Activated naive CD8-positive, alpha-beta T cell treated with anti-CD3 and anti-CD28 coated beads, Interleukin-2, amount 10 ng/mL, durations not matched to agents 7 days and 5 days (primary cell): Measurements from ENCODE around the gene BLTP3A. TPM values are rescaled to one million over a fixed set of nuclear protein-coding genes. Genes with fewer than 3 reads are reported as not detected.
"Not testable (repeated sequence)": the region's sequence is repeated elsewhere in the genome, so short reads cannot be mapped to it uniquely, and the experiment has no call there.

Source experiments
- ATAC-seq: fragments of 150-1000 bp; cut with Tn5 transposase; one replicate; pipeline ENCODE4 v1.10.0; 2021; ENCODE audit warnings: low read depth, moderate library complexity
- POLR2A ChIA-PET: fragments of 350-600 bp; sonication (Branson Sonifier 250); formaldehyde crosslinking; loops from one replicate; lab custom pipeline; 2021; ENCODE audit warnings: antibody characterized with exemption; lab: Charles Lee
- DNase-seq: peaks from one replicate; pipeline ENCODE4 v3.0.0; 2021
- H3K27ac Mint-ChIP-seq: one replicate; pipeline ENCODE4 v1.8.0; 2022; ENCODE audit warnings: mild to moderate bottlenecking, mixed read lengths
- H3K27me3 Mint-ChIP-seq: one replicate; pipeline ENCODE4 v1.8.0; 2022; ENCODE audit warnings: mild to moderate bottlenecking, moderate library complexity, mixed read lengths
- H3K36me3 Mint-ChIP-seq: one replicate; pipeline ENCODE4 v1.8.0; 2021; ENCODE audit warnings: mild to moderate bottlenecking, mixed read lengths
- H3K4me1 Mint-ChIP-seq: one replicate; pipeline ENCODE4 v1.8.0; 2021; ENCODE audit warnings: mixed read lengths
- H3K4me3 Mint-ChIP-seq: one replicate; pipeline ENCODE4 v1.8.0; 2022; ENCODE audit warnings: mild to moderate bottlenecking, moderate library complexity, mixed read lengths
- H3K9me3 Mint-ChIP-seq: one replicate; pipeline ENCODE4 v1.8.0; 2021; ENCODE audit warnings: mixed read lengths
- total RNA-seq, 2 experiments: library from RNA; stranded (reverse); gene quantifications; one replicate each; pipeline ENCODE4 v1.2.3, GENCODE V29; 2021

BLTP3A gene
- total RNA-seq, 2 experiments from 2014 or later: 11.7 to 11.8 TPM

DNA sequence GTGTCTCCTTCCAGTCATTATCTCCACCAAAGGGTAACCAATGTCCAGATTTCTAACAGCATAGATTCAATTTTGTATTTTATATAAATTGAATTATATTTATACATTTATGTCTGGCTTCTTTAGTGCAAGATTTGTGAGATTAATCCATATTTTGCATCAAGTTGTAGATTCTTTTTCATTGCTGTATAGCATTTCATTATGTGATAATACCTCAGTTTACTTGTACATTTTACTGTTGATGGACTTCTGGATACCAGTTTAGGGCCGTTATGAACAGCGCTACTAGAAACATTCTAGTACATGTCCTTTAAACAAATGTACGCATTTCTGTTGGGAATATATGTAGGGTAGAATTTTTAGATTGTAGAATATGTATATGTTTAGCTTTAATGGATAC lies 6.2 kb downstream of the BLTP3A start:
- DNase-seq (no peak), ATAC-seq (no peak)
- POLR2A ChIA-PET: no interaction called here
- Mint-ChIP-seq H3K36me3 (no peaks in the 10 kb centered on the region), H3K4me1 (peaks cover 9% of the 10 kb centered on the region), H3K9me3 (no peaks in the 10 kb centered on the region), H3K27me3 (no peaks in the 10 kb centered on the region), H3K27ac (no peak overlapping the region), H3K4me3 (no peak overlapping the region)

DNA sequence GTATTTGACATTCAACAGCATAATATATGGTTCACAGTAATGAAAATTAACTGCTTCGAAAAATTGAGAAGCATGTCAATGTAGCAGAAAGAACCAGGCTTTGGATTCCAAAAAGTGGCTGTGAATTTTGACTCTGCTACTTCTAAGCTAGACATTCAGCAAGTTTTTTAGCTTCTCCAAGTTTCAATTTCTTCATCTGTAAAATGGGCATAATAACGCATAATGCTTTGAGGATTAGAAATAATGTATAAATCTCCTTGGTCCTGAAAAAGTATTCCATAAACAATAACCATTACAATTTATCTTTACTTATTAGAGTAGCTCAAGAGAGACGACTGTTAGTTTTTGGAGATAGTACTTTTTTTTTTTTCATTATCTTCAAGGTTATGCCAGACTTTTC lies 7.7 kb downstream of the BLTP3A start:
- no peak for ATAC-seq
- Mint-ChIP-seq H3K27me3 (no peaks in the 10 kb centered on the region), H3K4me1 (peaks cover 3% of the 10 kb centered on the region), H3K4me3 (no peak overlapping the region), H3K27ac (no peak overlapping the region), H3K9me3 (no peaks in the 10 kb centered on the region), H3K36me3 (no peaks in the 10 kb centered on the region)
- POLR2A ChIA-PET: no interaction called here
- no peak for DNase-seq

- Mint-ChIP-seq H3K36me3 (no peaks in the 10 kb centered on the region), H3K27ac (no peak overlapping the region), H3K4me1 (peaks cover 4% of the 10 kb centered on the region), H3K4me3 (no peak overlapping the region), H3K27me3 (no peaks in the 10 kb centered on the region), H3K9me3 (no peaks in the 10 kb centered on the region)
- DNase-seq: no peak
- POLR2A ChIA-PET: interaction anchor here (1.2 kb wide), 1 partner anchor 12 kb away, joined by 6 read pairs; the partner anchor contains the start of gene BLTP3A
- ATAC-seq: no peak
Measured at GRCh38 chr6:34804543-34804942, 12.7 kb downstream of the BLTP3A start.

GRCh38 chr6:34805074-34805473 lies 13.2 kb downstream of the BLTP3A start:
- H3K27me3 Mint-ChIP-seq, H3K4me1 Mint-ChIP-seq, DNase-seq, POLR2A ChIA-PET, ATAC-seq, H3K27ac Mint-ChIP-seq, H3K36me3 Mint-ChIP-seq, H3K9me3 Mint-ChIP-seq, H3K4me3 Mint-ChIP-seq: not testable (repeated sequence)

DNA sequence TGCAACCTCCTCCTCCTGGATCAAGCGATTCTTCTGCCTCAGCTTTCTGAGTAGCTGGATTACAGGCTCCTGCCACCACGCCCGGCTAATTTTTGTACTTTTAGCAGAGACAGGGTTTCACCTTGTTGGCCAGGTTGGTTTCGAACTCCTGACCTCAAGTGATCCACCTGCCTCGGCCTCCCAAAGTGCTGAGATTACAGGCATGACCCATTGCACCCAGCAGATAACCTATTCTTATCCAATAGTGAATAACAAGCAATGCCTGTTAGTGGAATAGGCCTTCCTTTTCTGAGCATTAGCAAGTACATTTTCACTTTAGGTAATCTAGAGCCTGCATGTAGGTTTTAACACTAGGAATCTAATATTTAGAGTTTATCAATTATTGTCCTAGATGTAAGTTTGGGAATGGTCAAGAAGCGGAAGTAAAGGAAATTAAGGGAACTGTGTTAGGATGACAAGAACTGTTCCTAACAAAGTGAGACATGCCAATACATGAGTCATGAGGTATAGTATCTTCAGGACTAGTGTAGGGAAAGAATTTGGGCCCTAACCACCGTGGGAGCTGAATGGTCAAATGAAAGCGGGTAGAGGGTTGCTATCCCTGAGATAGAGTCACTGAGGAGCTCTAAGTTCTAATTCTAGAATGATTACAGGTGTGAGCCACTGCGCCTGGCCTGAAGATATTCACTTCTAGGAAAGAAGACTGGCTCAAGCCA lies 15.0 kb downstream of the BLTP3A start:
- Mint-ChIP-seq H3K27me3 (no peaks in the 10 kb centered on the region), H3K9me3 (no peaks in the 10 kb centered on the region), H3K4me3 (no peak overlapping the region), H3K27ac (no peak overlapping the region), H3K4me1 (peaks cover 7% of the 10 kb centered on the region), H3K36me3 (no peaks in the 10 kb centered on the region)
- ATAC-seq (no peak), DNase-seq (no peak)
- POLR2A ChIA-PET: interaction anchor here (1.5 kb wide), 1 partner anchor 15 kb away, joined by 5 read pairs; the partner anchor contains the start of gene BLTP3A

- POLR2A ChIA-PET, H3K4me1 Mint-ChIP-seq, H3K27ac Mint-ChIP-seq, ATAC-seq, H3K4me3 Mint-ChIP-seq, H3K27me3 Mint-ChIP-seq, H3K36me3 Mint-ChIP-seq, DNase-seq, H3K9me3 Mint-ChIP-seq: not testable (repeated sequence)
Measured at GRCh38 chr6:34808473-34808872, 16.6 kb downstream of the BLTP3A start.

DNA sequence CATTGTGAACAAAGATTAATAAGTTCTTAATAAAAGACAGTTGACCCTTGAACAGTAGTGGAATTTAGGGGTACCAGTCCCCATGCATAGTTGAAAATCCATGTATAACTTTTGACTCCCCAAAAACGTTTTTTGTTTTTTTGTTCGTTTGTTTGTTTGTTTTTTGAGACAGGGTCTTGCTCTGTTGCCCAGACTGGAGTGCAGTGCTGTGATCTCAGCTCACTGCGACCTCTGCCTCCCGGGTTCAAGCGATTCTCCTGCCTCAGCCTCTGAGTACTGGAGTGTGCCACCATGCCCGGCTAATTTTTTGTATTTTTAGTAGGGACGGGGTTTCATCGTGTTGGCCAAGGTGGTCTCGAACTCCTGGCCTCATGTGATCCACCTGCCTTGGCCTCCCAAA lies 17.5 kb downstream of the BLTP3A start:
- H3K36me3 Mint-ChIP-seq, H3K4me3 Mint-ChIP-seq, DNase-seq, H3K4me1 Mint-ChIP-seq, H3K9me3 Mint-ChIP-seq, H3K27ac Mint-ChIP-seq, ATAC-seq, POLR2A ChIA-PET, H3K27me3 Mint-ChIP-seq: not testable (repeated sequence)

DNA sequence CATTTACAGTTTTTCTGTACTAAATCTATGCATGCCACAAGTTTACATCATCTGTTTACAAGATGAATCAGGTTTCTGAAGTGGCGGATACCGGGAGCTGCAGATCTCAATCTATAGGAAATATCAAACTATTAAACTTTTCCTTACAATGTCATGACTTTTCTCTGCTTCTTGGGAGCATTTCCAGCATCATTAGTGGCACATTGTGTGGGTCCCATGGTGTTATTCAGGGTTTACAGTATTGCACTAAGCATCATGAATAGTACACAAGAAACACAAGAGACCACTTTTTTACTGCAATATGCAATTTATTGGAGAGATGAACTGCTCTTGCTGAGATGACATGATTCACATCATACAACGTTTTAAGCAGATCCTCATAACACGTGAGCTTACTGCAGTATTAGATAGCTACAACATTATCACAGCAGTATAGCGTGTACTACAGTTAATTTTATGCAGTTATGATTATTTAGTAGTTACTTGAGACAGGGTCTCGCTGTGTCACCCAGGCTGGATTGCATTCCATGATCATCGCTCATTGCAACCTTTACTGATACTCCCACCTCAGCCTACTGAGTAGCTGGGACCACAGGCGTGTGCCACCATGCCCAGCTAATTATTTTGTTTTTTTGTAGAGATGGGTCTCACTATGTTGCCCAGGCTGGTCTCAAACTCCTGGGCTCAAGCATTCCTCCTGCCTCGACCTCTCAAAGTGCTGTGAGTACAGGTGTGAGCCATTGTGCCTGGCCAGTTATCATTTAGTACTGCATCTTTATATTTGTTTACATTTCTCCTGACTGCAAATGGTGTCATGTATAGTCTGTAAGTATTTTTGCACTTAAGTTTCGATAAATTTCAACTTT lies 18.4 kb downstream of the BLTP3A start:
- Mint-ChIP-seq H3K27me3 (no peaks in the 10 kb centered on the region), H3K4me1 (peaks cover 5% of the 10 kb centered on the region), H3K36me3 (no peaks in the 10 kb centered on the region), H3K9me3 (no peaks in the 10 kb centered on the region), H3K27ac (no peak overlapping the region), H3K4me3 (no peak overlapping the region)
- POLR2A ChIA-PET: no interaction called here
- DNase-seq: no peak
- no peak for ATAC-seq

DNA sequence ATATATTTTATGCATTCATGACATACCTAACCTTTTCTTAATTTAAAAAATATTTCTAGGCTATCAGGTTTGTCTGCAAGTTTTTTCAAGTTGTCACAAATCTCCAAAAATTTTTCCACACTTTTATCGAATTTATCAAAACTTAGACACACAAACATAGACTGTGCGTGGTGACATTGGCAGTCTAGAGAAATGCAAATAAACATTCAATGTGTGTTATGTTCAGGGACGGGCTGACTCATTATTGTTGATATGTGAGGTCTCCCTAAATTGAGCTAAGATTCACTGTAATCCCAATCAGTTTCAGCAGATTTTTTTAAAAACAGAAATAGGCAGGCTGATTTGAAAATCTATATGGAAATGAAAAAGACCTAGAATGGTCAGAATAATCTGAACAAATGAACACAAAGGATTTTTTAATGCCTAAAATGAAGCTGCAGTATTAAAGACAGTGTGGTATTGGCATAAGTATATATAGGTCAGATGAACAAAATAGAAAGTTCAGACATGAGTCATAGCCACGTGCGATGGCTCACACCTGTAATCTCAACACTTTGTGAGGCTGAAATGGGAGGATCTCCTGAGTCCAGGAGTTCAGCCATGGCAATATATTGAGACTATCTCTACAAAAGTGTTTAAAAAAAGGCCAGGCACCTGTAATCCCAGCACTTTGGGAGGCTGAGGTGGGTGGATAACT lies 19.2 kb downstream of the BLTP3A start:
- Mint-ChIP-seq H3K27ac (no peak overlapping the region), H3K27me3 (no peaks in the 10 kb centered on the region), H3K36me3 (no peaks in the 10 kb centered on the region), H3K4me1 (peaks cover 5% of the 10 kb centered on the region), H3K4me3 (no peak overlapping the region), H3K9me3 (no peaks in the 10 kb centered on the region)
- POLR2A ChIA-PET: no interaction called here
- ATAC-seq (no peak), DNase-seq (no peak)

DNA sequence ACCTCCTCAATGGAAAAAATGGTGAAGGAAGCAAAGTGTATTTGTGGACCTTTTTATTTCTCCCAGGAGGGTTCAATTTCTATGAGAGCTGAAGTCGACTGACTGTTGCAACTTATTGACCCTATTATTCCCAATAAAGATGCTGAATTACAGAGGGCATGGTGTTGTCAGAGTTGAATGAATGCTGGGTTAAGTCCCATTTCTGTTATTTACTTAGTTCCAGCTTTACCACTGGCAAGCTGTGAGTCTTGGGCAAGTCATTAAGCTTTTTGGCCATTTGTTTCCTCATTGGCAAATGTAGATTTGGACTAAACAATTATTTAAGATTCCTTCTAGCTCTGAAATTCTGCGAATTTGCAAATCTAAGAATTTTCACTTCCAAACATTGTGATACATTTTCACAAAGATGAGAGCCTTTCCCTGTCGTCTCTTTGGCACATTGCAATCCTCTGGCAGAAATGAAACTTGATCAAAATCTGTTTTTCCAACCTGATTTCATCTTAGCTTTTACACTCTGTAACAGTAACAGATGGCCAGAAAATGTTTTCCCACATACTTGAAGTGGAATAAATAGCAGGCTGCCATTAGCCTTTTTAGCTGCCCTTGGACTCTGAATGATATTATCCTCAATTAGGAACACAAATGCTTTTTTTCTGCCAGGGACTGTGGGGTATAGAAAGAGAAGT lies 21.3 kb downstream of the BLTP3A start:
- no peak overlapping the region for H3K4me3 Mint-ChIP-seq
- no peak for ATAC-seq
- POLR2A ChIA-PET: no interaction called here

GRCh38 chr6:34816635-34817301 lies 24.9 kb downstream of the BLTP3A start:
- H3K27ac Mint-ChIP-seq: no peak overlapping the region
- POLR2A ChIA-PET: no interaction called here

More for the DNA sequence above, 21.3 kb downstream of the BLTP3A start:
- no peaks in the 10 kb centered on the region for H3K9me3 Mint-ChIP-seq
- no peak for DNase-seq
- no peaks in the 10 kb centered on the region for H3K27me3 Mint-ChIP-seq
- peaks cover 3% of the 10 kb centered on the region for H3K4me1 Mint-ChIP-seq
- H3K27ac Mint-ChIP-seq: no peak overlapping the region
- H3K36me3 Mint-ChIP-seq: no peaks in the 10 kb centered on the region

DNA sequence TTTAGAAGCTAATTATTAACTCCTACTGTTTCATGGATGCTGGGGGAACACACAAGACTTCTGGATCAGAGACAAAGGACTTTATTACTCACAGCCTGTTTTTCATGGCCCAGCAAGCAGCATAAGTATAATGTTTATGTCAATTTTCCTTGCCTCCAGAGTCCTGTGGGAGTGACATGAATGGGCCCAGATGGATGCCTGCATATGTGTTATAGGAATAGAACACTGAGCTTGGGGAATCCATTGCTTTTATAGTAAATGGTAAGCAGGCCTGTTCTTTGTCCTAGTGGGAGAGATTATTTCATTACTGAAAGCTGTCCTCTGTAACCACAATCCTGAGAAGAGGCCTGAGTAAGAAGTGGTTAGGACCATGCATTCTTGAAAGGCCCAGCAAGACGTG lies 25.6 kb downstream of the BLTP3A start:
- peaks cover 2% of the 10 kb centered on the region for H3K36me3 Mint-ChIP-seq
- H3K27me3 Mint-ChIP-seq: no peaks in the 10 kb centered on the region
- ATAC-seq (no peak), DNase-seq (no peak)
- POLR2A ChIA-PET: no interaction called here
- no peaks in the 10 kb centered on the region for H3K9me3 Mint-ChIP-seq
- H3K27ac Mint-ChIP-seq: no peak overlapping the region
- no peak overlapping the region for H3K4me3 Mint-ChIP-seq
- peaks cover 5% of the 10 kb centered on the region for H3K4me1 Mint-ChIP-seq

More at GRCh38 chr6:34816635-34817301, 24.9 kb downstream of the BLTP3A start:
- H3K4me3 Mint-ChIP-seq: no peak overlapping the region
- no peak for ATAC-seq
- H3K27me3 Mint-ChIP-seq: no peaks in the 10 kb centered on the region
- no peaks in the 10 kb centered on the region for H3K9me3 Mint-ChIP-seq
- peaks cover 5% of the 10 kb centered on the region for H3K4me1 Mint-ChIP-seq
- peaks cover 2% of the 10 kb centered on the region for H3K36me3 Mint-ChIP-seq
- no peak for DNase-seq
